ENCODE results near the gene RFTN1. TPM values are rescaled to one million over a fixed set of nuclear protein-coding genes. Genes with fewer than 3 reads are reported as not detected.

RFTN1 gene
- polyA plus RNA-seq, 1 donor from 2014 or later: 15.1 TPM

Other genes starting within 250 kb of the RFTN1 start
- gene DPH3, start 248.8 kb downstream of the RFTN1 start, polyA plus RNA-seq (ENCODE audit: insufficient read depth, low read depth, low replicate concordance): 5.8 TPM
- 3.7 TPM for gene OXNAD1, start 248.5 kb downstream of the RFTN1 start, polyA plus RNA-seq (ENCODE audit: insufficient read depth, low read depth, low replicate concordance)
- gene DAZL, start 91.7 kb upstream of the RFTN1 start, polyA plus RNA-seq (ENCODE audit: insufficient read depth, low read depth, low replicate concordance): not detected